Esophagus squamous epithelium (tissue), 4 donors: Measurements from ENCODE around the gene FAM184B.

Source experiments
- POLR2A ChIP-seq, 4 donors: fragments of 450-650 bp; IDR thresholded peaks; one replicate each; pipeline ENCODE4 v1.6.1; 2017; ENCODE audit warnings: antibody characterized with exemption in 4 of 4, mild to moderate bottlenecking in 4 of 4, moderate library complexity in 3 of 4
- TF ChIP-seq, protein P1 (sequence below), 6 experiments: fragments of 450-650 bp in 4 of 6; fragments of 200-600 bp in 2 of 6; sonication (generic) in 2 of 6; IDR thresholded peaks; one replicate each; pipeline ENCODE4 v1.5.1; 2016 to 2019; ENCODE audit warnings: antibody characterized with exemption in 6 of 6, mild to moderate bottlenecking in 4 of 6, moderate library complexity in 4 of 6

DNA sequence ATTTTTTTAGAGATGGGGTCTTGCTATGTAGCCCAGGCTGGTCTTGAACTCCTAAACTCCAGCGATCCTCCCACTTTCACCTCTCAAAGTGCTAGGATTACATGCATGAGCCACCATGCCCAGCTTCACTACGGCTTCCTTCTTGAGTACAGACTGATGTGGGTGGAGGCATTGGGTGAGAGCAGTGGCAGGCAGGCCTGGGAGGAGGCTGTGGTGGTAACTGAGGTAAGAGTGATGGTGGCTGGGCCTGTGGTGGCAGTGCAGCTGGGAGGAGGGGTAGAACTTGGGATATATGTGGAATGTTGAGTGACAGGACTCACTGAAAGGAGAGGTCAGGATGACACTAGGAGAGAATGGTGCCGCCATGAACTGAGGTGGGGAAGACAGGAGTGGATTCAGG lies 86.1 kb downstream of the FAM184B start:
- TF ChIP-seq, protein P1, sequence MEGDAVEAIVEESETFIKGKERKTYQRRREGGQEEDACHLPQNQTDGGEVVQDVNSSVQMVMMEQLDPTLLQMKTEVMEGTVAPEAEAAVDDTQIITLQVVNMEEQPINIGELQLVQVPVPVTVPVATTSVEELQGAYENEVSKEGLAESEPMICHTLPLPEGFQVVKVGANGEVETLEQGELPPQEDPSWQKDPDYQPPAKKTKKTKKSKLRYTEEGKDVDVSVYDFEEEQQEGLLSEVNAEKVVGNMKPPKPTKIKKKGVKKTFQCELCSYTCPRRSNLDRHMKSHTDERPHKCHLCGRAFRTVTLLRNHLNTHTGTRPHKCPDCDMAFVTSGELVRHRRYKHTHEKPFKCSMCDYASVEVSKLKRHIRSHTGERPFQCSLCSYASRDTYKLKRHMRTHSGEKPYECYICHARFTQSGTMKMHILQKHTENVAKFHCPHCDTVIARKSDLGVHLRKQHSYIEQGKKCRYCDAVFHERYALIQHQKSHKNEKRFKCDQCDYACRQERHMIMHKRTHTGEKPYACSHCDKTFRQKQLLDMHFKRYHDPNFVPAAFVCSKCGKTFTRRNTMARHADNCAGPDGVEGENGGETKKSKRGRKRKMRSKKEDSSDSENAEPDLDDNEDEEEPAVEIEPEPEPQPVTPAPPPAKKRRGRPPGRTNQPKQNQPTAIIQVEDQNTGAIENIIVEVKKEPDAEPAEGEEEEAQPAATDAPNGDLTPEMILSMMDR (IDR thresholded peaks at IDR 0.05): no peak
- no peak for TF ChIP-seq POLR2A (IDR thresholded peaks at IDR 0.05)
